Astrocyte (in vitro differentiated cells and primary cell): ENCODE measurements around the gene SAFB2. TPM values are rescaled to one million over a fixed set of nuclear protein-coding genes. Genes with fewer than 3 reads are reported as not detected.
A peak's percentile ranks its signal among the peaks of the same experiment; 100 is the strongest.
"Not testable (repeated sequence)": the region's sequence is repeated elsewhere in the genome, so short reads cannot be mapped to it uniquely, and the experiment has no call there.

Experiments
- DNase-seq: peaks from one replicate; pipeline ENCODE4 v3.0.0-alpha.2; 2010; ENCODE audit warnings: low read depth
- FAIRE-seq: peaks from 2 replicates; lab custom pipeline; 2011; peaks lifted over from hg19 to GRCh38; lab: Jason Lieb, UNC
- H2AFZ ChIP-seq: 2 replicates; pipeline ENCODE4 v1.6.0; 2012; ENCODE audit warnings: low read depth, low read length, inconsistent platforms
- H3K27ac ChIP-seq: 2 replicates; pipeline ENCODE4 v1.5.1; 2011; ENCODE audit warnings: low read depth, low read length, inconsistent platforms
- H3K27me3 ChIP-seq: 2 replicates; pipeline ENCODE4 v1.6.0; 2011; ENCODE audit warnings: low read length, inconsistent platforms; ENCODE audit not compliant: insufficient read depth
- H3K36me3 ChIP-seq: 2 replicates; pipeline ENCODE4 v1.5.1; 2011; ENCODE audit warnings: low read length, inconsistent platforms; ENCODE audit not compliant: insufficient read depth
- H3K4me1 ChIP-seq: 2 replicates; pipeline ENCODE4 v1.5.1; 2011; ENCODE audit warnings: low read length, inconsistent platforms; ENCODE audit not compliant: insufficient read depth
- H3K4me2 ChIP-seq: 2 replicates; pipeline ENCODE4 v1.6.0; 2012; ENCODE audit warnings: low read length, inconsistent platforms
- H3K4me3 ChIP-seq: 2 replicates; pipeline ENCODE4 v1.5.1; 2011; ENCODE audit warnings: low read depth, mild to moderate bottlenecking, low read length, inconsistent platforms; ENCODE audit not compliant: insufficient read depth
- H3K79me2 ChIP-seq: 2 replicates; pipeline ENCODE4 v1.6.0; 2012; ENCODE audit warnings: mild to moderate bottlenecking, low read length, inconsistent platforms; ENCODE audit not compliant: insufficient read depth
- H3K9ac ChIP-seq: 2 replicates; pipeline ENCODE4 v1.6.0; 2012; ENCODE audit warnings: mild to moderate bottlenecking, low read length, inconsistent platforms
- H3K9me3 ChIP-seq: 2 replicates; pipeline ENCODE4 v1.5.1; 2012; ENCODE audit warnings: low read depth, mild to moderate bottlenecking, low read length, inconsistent platforms; ENCODE audit not compliant: insufficient read depth
- H4K20me1 ChIP-seq: 2 replicates; pipeline ENCODE4 v1.6.0; 2012; ENCODE audit warnings: low read length, inconsistent platforms; ENCODE audit not compliant: insufficient read depth
- H3K27ac Mint-ChIP-seq: one replicate; pipeline ENCODE4 v1.8.0; 2021; ENCODE audit warnings: mild to moderate bottlenecking, mixed read lengths; ENCODE audit not compliant: unreplicated experiment
- H3K27me3 Mint-ChIP-seq: one replicate; pipeline ENCODE4 v1.8.0; 2021; ENCODE audit warnings: low read depth, mixed read lengths; ENCODE audit not compliant: unreplicated experiment
- H3K36me3 Mint-ChIP-seq: one replicate; pipeline ENCODE4 v1.8.0; 2021; ENCODE audit warnings: low read depth, mixed read lengths; ENCODE audit not compliant: unreplicated experiment
- H3K4me1 Mint-ChIP-seq: one replicate; pipeline ENCODE4 v1.8.0; 2021; ENCODE audit warnings: low read depth, mixed read lengths; ENCODE audit not compliant: unreplicated experiment
- H3K4me3 Mint-ChIP-seq: one replicate; pipeline ENCODE4 v1.8.0; 2021; ENCODE audit warnings: mild to moderate bottlenecking, moderate library complexity, mixed read lengths; ENCODE audit not compliant: unreplicated experiment
- H3K9me3 Mint-ChIP-seq: one replicate; pipeline ENCODE4 v1.8.0; 2021; ENCODE audit warnings: mild to moderate bottlenecking, mixed read lengths; ENCODE audit not compliant: unreplicated experiment
- EZH2 ChIP-seq: IDR thresholded peaks from 2 replicates; pipeline ENCODE4 v1.6.1; 2012; ENCODE audit warnings: mild to moderate bottlenecking, low read length, inconsistent platforms; ENCODE audit not compliant: insufficient read depth
- total RNA-seq: library from RNA; stranded (reverse); gene quantifications from 2 replicates; pipeline ENCODE4 v1.2.1, GENCODE V29; 2021
- TF ChIP-seq, protein P1 (sequence below): IDR thresholded peaks from 2 replicates; pipeline ENCODE4 v1.5.1; 2011; ENCODE audit warnings: low read depth, mild to moderate bottlenecking, inconsistent platforms, low read length, moderate library complexity; ENCODE audit not compliant: insufficient read depth

The SAFB2 gene
- total RNA-seq, 1 donor from 2014 or later, result 50.6 TPM

DNA sequence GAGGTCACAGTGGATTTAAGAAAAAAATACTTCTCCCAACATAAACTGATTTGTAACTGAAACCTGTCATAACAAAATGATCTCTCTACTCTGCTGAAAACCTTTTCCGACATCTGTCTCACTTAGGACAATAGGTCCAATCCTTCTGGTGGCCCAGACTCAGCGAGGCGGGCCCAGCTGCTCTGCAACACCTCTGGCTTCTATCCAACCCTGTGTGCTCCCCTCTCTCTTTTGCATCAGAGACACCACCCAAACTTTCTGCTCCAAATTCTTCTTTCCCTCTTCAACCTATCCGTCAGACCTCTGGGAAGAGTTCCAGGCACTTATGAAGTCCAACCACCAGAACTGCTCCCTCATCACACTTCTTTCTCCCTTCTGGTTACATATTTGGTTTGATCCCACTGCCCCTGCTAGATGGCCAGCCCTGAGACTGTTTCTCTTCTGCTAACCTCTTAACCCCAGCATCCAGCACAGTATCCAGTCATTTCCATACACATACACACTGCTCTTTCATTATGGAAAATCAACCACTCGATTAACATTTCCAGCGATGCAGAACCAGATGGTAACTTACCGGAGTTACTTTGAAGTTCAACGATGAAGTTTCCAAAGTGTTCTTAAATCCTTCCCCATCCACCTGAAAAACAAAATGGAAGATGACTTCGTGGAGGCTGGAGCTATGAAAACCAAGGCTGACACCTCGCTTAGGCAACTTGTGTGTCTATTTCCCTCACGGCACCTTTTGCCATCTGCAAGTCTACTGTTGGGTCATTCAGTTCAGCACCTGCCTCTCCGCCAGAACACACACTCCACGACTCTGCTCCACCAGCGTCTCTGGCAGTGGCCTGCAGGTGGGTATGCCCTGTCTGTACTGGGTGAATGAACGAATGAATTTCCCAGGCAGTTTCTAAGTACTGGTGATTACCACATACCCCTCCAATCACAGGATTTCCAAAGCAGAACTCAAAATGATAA, 9.4 kb downstream of the SAFB2 start:
- Mint-ChIP-seq H3K4me3 (peak overlapping the region; percentile 46), H3K9me3 (no peaks in the 10 kb centered on the region), H3K4me1 (no peaks in the 10 kb centered on the region), H3K27me3 (no peaks in the 10 kb centered on the region), H3K27ac (no peak overlapping the region), H3K36me3 (peaks cover 18% of the 10 kb centered on the region)
- Histone ChIP-seq H3K27ac (no peak overlapping the region), H3K36me3 (peaks cover 57% of the 10 kb centered on the region), H3K27me3 (no peaks in the 10 kb centered on the region), H3K79me2 (peaks cover 38% of the 10 kb centered on the region), H3K4me2 (no peak overlapping the region), H4K20me1 (peaks cover 71% of the 10 kb centered on the region), H2AFZ (no peak overlapping the region), H3K9ac (no peak overlapping the region), H3K4me1 (peaks cover 9% of the 10 kb centered on the region), H3K9me3 (no peaks in the 10 kb centered on the region), H3K4me3 (no peak overlapping the region)
- TF ChIP-seq, protein P1, sequence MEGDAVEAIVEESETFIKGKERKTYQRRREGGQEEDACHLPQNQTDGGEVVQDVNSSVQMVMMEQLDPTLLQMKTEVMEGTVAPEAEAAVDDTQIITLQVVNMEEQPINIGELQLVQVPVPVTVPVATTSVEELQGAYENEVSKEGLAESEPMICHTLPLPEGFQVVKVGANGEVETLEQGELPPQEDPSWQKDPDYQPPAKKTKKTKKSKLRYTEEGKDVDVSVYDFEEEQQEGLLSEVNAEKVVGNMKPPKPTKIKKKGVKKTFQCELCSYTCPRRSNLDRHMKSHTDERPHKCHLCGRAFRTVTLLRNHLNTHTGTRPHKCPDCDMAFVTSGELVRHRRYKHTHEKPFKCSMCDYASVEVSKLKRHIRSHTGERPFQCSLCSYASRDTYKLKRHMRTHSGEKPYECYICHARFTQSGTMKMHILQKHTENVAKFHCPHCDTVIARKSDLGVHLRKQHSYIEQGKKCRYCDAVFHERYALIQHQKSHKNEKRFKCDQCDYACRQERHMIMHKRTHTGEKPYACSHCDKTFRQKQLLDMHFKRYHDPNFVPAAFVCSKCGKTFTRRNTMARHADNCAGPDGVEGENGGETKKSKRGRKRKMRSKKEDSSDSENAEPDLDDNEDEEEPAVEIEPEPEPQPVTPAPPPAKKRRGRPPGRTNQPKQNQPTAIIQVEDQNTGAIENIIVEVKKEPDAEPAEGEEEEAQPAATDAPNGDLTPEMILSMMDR, result no peak
- no peak for TF ChIP-seq EZH2
- DNase-seq (no peak), FAIRE-seq (no peak)

DNA sequence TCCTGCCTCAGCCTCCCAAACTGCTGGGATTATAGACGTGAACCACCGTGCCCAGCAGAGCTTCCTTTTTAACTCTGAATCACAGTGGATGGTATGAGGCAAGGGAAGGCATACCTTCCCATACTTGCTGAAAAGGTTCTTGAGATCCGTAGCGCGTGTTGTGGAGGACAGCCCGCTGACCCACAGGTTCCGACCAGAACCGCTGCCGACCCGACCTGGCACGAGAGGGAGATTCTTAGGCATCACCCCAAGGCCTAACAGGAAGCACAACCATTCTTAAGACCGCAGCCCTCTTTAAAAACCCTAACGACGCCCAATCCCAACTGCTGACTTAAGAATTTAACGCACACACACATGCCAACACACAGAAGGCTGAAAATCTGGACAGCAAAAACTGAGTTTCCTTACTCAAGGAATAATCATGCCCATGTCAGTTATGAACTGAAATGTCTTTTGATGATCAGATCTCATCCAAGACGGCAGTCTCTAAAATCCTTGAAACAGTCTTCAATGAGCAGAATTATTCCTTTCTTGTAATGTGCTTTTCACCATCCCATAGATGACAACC, 12.6 kb downstream of the SAFB2 start:
- H3K9me3 Mint-ChIP-seq, result no peaks in the 10 kb centered on the region
- no peaks in the 10 kb centered on the region for H3K27me3 Mint-ChIP-seq
- H3K36me3 ChIP-seq, result peaks cover 67% of the 10 kb centered on the region
- no peak overlapping the region for H3K4me2 ChIP-seq
- H3K79me2 ChIP-seq, result peaks cover 51% of the 10 kb centered on the region
- no peaks in the 10 kb centered on the region for H3K9me3 ChIP-seq
- peaks cover 73% of the 10 kb centered on the region for H4K20me1 ChIP-seq
- peak overlapping the region; percentile 53 for H3K27ac Mint-ChIP-seq
- DNase-seq, result no peak
- no peak overlapping the region for H2AFZ ChIP-seq
- no peak for TF ChIP-seq EZH2
- TF ChIP-seq, protein P1, result no peak
- no peak for FAIRE-seq
- H3K36me3 Mint-ChIP-seq, result peaks cover 28% of the 10 kb centered on the region
- no peak overlapping the region for H3K9ac ChIP-seq
- H3K27ac ChIP-seq, result no peak overlapping the region
- no peak overlapping the region for H3K4me3 ChIP-seq
- H3K4me1 Mint-ChIP-seq, result peaks cover 3% of the 10 kb centered on the region
- no peaks in the 10 kb centered on the region for H3K4me1 ChIP-seq
- H3K4me3 Mint-ChIP-seq, result no peak overlapping the region
- H3K27me3 ChIP-seq, result no peaks in the 10 kb centered on the region

DNA sequence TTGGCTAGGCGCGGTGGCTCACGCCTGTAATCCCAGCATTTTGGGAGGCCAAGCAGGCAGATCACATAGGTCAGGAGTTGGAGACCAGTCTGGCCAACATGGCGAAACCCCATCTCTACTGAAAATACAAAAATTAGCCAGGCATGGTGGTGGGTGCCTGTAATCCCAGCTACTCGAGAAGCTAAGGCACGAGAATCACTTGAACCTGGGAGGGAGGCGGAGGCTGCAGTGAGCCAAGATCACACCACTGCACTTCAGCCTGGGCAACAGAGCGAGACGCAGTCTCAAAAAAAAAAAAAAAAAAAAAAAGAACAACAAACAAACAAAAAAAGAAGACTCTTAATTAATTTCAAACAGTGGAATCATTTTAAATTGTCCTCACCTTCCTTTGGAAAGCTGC, 13.8 kb downstream of the SAFB2 start:
- peaks cover 75% of the 10 kb centered on the region for H4K20me1 ChIP-seq
- H3K4me1 Mint-ChIP-seq, H3K9me3 Mint-ChIP-seq, H3K27me3 ChIP-seq, H3K27ac ChIP-seq, H3K4me1 ChIP-seq, FAIRE-seq, H3K4me3 ChIP-seq, DNase-seq, H2AFZ ChIP-seq, H3K9me3 ChIP-seq, H3K27ac Mint-ChIP-seq, H3K4me3 Mint-ChIP-seq, H3K9ac ChIP-seq, H3K27me3 Mint-ChIP-seq, H3K4me2 ChIP-seq: not testable (repeated sequence)
- peaks cover 53% of the 10 kb centered on the region for H3K79me2 ChIP-seq
- H3K36me3 ChIP-seq, result peaks cover 70% of the 10 kb centered on the region
- H3K36me3 Mint-ChIP-seq, result peaks cover 24% of the 10 kb centered on the region
